HCT116 (cell line): ENCODE data around the gene MED16.

ENCODE experiments used
- CBX3 ChIP-seq: IDR thresholded peaks from 2 replicates; pipeline ENCODE4 v1.6.1; 2012; ENCODE audit warnings: low read depth
- CEBPB ChIP-seq: IDR thresholded peaks from 2 replicates; pipeline ENCODE4 v1.6.1; 2012; ENCODE audit warnings: low read depth
- CTCF ChIP-seq, 3 experiments: fragments of 200-600 bp in 1 of 3; sonication (generic) in 1 of 3; IDR thresholded peaks in 2 of 3; conservative IDR thresholded peaks in 1 of 3; 2 replicates each; pipeline ENCODE4 v1.5.1; 2012 to 2017; ENCODE audit warnings: low read depth in 2 of 3, low read length in 2 of 3, antibody characterized with exemption in 1 of 3, borderline replicate concordance in 1 of 3, control low read depth in 1 of 3, mild to moderate bottlenecking in 1 of 3, mixed read lengths in 1 of 3, mixed run types in 1 of 3, moderate library complexity in 1 of 3; ENCODE audit not compliant: insufficient read depth in 1 of 3
- ELF1 ChIP-seq: IDR thresholded peaks from 2 replicates; pipeline ENCODE4 v1.6.1; 2012; ENCODE audit warnings: low read depth, borderline replicate concordance
- EZH2 ChIP-seq: fragments of 200-600 bp; sonication (generic); IDR thresholded peaks from 2 replicates; pipeline ENCODE4 v1.6.1; 2017; ENCODE audit warnings: antibody characterized with exemption, mixed run types
- EZH2phosphoT487 ChIP-seq: fragments of 200-600 bp; IDR thresholded peaks from 2 replicates; pipeline ENCODE4 v1.6.1; 2018; ENCODE audit warnings: antibody characterized with exemption, borderline replicate concordance
- MAX ChIP-seq: IDR thresholded peaks from 2 replicates; pipeline ENCODE4 v1.6.1; 2012
- POLR2A ChIP-seq: IDR thresholded peaks from 2 replicates; pipeline ENCODE4 v1.7.0; 2011; ENCODE audit warnings: borderline replicate concordance; ENCODE audit not compliant: insufficient read depth, insufficient read length; ENCODE audit errors: extremely low read depth
- RAD21 ChIP-seq: IDR thresholded peaks from 2 replicates; pipeline ENCODE4 v1.6.1; 2012; ENCODE audit warnings: low read depth, mild to moderate bottlenecking
- REST ChIP-seq: IDR thresholded peaks from 2 replicates; pipeline ENCODE4 v1.6.1; 2012; ENCODE audit warnings: low read depth
- TCF7L2 ChIP-seq: IDR thresholded peaks from 2 replicates; pipeline ENCODE4 v1.7.0; 2011; ENCODE audit warnings: borderline replicate concordance, inconsistent platforms; ENCODE audit not compliant: insufficient read depth, insufficient read length; ENCODE audit errors: extremely low read depth

GRCh38 chr19:929891-930258 is 36.9 kb upstream of the MED16 start:
- TF ChIP-seq EZH2 (no peak), TCF7L2 (no peak), REST (no peak), MAX (no peak), CEBPB (no peak), RAD21 (no peak), POLR2A (no peak), CTCF (IDR thresholded peaks at IDR 0.05 in 2 of 3, conservative IDR thresholded peaks at IDR 0.05 in 1 of 3; ENCODE audit: borderline replicate concordance in 1 of 3, insufficient read depth in 1 of 3, low read depth in 2 of 3, low read length in 2 of 3) (no peak), CBX3 (no peak), EZH2phosphoT487 (no peak), ELF1 (no peak)
